ENCODE measurements around the gene UBR4.

Gene UBR4

DNA sequence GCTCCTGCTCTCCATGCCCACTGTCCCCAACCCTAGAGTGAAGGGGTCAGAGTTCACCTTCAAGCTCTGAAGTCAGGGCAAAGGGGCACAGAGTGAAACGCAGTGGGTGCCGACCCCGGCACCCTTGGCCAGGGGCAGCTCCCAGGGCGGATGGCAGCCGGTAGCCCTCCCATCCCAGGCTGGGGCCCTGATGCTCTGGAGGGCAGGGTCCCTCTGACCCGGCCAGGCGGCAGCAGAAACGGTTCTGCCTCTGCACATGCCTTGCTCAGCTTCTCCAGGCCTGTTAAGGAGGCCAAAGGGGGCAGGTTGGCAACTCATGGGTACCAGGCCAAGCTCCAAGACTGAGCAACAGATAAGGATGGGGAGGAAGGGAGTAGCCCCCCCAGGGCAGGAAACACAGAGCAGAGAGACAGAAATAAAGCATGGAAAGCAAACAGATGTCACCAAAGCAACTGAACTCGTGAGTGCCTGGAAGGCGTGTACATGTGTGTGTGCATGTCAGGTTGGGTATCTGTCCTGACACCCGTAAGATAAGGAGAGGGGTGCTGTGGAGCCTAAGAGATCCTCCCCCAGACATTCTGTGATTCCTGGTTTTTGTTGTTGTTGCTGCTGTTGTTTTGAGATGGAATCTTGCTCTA, 141.3 kb downstream of the UBR4 start:
- DNase-seq: no peak

DNA sequence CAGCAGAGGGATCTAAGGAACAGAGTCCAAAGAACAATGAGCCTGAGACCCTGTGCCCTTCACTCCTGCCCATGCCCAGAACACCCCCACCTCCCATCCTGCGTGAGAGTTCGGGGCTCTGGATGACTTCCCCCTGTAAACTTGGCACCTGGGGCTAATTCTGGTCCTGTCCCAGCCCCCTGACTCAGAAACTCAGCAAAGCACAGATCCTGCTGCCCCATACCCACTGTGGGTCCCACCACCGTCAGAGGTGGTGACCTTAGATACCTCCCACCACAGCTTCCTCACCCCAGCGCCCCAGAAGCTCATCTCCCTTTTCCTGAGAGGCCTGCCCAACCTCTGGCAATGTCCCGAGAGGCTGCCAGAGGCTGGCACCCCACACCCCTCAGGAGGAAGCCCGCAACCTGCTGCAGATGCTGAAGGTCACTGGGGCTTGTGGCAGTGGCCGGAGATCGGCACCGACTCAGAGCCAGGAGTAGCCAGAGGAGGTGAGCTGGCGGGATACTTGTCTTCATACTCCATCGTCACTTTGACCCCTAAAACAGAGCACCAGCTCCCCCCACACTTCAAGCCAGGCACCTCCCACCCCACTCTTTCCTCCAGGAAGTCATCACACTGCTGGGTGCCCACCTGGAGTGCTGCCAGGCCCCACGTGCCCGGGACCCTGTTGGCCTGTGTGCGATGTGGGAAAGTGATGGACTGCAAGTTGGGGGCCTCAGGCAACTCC, 142.0 kb downstream of the UBR4 start:
- DNase-seq: no peak

DNA sequence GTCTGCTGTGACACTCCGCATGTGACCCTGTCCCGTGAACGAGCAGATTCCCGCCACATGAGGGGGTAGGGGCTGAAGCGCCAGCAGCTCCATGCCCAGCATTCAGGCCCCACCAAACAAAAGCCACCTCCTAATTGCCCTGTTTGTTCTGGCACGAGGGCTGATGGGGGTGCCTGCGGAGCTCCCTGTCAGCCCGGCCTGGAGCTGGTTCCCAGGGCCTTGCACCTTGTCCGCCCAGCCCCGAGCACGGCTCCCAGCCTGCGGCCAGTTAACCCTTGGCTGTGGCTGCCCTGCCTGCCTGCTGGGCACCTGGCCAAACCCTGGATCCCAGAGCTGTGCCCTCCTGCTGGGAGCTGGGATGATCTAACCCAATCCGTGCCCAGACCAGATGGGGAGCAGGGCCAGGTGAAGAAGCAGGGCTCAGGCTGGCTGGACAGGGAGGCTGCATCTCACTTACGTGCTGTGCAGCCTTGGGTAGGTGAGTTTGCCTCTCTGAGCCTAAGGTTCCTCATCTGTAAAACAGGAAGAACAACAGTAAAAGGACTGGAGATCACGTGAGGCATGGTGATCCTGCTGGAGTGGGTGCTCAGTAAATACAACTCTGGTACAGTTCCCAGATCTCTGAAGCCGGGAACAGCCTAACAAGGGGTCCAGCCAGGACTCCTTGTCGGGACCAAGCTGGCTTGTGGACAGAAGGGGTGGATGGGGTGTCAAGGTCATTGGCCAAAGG, 142.7 kb downstream of the UBR4 start:
- no peak for DNase-seq

DNA sequence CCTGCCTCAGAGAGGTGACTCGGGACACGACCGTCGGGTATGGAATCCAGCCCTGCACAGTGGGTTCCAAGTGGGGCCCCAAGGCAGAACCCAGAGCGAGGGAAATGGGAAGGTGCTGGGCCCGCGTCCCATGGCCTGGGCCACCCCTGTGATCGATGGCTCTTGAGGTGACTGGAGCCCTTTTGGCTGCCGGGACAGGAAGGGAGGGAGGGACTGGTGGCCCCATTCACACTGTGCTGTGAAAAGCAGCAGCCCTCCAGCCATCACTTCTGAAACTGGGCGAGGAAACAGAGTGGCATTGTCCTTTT, 143.2 kb downstream of the UBR4 start:
- DNase-seq: no peak

DNA sequence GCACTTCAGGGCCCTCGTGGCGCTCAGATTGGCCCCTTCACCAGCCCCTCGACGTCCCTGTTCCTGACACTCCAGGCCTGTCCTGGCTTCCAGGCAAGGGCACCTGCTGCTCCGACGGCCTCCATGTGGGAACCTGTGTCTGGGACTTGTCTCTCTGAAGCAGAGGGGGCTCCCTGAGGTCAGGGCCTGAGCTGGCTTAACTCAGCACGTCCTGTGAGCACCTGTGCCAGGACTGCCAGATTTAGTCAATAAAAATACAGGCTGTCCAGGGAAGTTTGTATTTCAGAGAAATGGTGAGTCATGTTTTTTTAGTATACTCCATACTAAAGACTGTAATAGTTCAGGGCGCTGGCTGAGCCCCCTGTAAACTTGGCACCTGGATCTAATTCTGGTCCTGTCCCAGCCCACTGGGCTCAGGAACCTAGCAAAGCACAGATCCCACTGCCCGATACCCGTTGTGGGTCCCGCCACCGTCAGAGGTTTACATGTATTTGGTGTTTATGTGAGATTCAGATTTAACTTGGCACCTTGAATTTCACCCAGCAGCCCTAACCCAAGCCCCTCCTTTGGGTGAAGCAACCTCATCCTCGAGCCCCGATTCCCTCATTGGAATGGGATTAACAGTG, 143.7 kb downstream of the UBR4 start:
- DNase-seq: no peak

DNA sequence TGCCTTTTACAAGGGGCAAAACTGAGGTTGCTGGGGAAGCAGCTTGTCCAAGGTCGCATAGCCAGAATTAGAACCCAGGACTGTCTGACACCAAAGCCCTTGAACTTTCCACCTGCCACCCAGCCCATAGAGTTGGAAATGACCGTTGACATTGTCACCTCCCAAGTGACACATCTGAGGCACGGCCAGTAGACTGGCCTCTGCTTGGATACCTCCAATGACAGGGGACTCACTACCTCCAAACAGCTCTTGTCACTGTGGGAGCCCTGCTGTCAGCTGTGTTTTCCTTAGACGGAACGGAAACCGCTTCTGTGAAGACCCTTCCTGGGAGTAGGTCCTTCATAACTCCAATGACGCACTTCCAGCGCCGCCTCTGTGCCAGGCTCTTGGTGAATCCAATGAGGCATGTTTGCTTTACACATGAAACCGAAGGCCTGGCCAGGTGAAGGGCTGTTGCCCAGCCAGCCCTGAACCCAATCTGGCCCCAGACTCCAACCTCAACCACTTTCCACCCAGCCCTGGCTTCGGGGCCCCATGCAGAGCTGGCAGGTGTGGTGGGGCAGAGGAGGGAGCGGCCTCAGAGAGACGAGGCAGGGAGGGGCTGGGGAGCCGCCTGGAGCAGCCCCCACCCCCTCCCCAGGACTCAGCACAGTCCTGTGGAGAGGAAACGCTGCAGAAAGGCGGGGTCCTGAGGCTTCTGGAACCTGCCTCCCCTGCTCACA, 144.4 kb downstream of the UBR4 start:
- peak; percentile 87 for DNase-seq

DNA sequence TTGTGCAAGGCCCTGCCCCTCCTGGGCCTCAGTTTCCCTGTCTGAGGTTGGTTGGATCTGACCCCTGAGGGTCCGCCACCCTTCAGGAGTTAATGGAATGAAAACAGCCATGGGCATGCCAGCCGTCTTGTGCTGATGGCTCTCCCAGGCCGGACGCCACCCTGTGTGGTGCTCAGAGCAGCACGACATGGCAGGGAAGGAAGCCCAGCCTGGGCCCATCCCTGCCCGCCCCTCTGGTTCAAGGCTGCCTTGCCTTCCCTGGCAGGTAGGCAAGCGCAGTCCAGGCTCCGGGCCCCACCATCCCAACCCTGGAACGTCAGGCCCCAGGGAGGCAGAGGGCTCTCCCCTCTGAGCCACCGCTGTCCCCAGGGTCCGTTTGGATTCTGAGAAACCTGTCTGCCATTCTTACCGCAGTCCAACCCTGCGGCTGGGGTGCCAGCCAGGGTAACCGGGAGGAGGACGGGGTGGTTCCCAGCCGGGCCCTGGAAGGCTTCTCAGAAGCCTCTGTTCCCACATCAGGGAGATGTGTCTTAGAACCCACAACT, 145.1 kb downstream of the UBR4 start:
- DNase-seq: no peak

DNA sequence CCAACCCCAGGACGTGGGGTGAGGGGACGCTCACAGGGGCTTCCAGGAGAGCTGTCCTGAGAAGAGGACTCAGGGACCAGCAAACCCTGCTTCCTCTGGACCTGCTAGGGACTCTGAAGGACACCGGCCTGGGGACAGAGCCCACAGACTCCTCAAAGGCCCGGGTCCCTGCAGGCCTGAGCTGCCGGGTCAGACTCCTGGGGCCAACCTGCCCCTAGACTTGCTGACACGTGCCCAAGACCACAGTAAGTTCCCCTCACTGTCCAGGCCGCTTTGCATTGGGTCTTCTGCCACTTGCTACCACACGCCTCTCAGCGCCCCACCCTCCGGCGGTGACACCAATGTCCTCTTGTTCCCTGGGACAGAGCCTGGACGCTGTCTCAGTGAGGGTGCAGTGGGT, 146.9 kb downstream of the UBR4 start:
- no peak for DNase-seq

DNA sequence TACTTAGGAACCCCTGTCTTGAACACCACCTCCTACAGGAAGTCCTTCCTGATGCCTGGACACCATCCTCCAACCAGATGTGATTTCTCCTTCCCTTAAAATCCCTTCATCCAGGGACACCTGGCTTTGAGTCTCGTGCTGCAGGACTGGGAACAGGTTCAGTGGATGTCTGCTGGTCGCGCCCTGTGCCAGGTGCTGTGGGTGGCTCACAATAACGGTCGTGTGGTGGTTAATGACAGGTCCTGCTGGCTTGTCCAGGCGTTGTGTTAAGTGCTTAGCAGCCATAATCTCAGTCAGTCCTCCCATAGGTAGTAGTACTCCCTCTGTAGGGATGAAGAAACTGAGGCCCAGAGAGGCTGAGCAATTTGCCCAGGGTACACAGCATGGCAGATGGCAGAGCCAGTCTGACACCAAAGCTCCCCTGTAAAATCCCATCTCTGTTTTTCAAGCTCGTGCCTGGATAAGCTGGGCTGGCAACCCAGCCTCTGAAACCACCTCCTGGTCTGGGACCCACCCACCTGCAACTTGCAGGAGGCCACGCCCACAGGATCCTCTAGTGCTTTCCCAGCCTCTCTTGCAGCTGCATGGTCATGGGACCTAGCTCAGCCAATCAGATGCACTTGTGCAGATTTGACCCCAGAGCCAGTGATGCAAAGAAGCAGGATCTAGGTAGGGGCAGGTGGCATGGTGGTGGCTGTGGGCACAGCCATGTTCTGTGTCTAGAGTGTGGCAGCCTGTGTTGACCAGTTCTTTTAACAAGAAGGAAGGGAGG, 147.6 kb downstream of the UBR4 start:
- DNase-seq: peak; percentile 64

DNA sequence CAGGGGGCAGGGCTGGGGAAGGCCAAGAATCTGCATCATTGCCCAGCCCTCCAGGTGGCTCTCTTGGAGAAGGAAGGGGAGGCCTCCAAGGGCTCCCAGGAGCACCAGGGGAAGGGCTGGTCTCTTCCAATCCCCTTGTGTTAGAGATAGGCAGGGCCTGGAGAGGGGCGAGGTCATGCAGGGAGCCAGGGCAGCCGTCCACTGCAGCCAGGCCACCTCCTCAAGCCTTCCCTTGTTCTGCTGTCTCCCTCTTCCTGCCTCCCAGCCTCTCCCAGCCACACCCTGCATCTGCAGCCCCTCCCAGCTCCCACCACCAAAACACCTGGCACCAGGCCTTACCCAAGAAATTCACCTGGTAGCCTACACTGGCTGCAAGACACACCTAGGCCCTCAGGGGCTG, 148.3 kb downstream of the UBR4 start:
- no peak for DNase-seq

DNA sequence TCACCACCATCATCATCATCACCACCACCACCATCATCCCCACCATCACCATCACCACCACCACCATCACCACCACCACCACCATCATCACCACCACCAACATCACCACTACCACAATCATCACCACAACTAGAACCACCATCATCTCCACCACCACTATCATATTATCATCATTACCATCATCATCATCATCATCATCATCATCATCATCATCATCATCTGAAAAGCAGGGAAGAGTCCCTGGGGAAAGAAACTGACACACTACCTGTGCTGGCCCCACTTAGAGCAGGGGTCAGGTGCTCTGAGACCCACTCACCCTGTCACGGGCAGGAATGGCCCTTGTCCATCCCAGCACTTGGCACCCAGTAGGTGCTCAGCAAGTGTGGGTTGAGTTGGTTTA, 148.7 kb downstream of the UBR4 start:
- DNase-seq: no peak

DNA sequence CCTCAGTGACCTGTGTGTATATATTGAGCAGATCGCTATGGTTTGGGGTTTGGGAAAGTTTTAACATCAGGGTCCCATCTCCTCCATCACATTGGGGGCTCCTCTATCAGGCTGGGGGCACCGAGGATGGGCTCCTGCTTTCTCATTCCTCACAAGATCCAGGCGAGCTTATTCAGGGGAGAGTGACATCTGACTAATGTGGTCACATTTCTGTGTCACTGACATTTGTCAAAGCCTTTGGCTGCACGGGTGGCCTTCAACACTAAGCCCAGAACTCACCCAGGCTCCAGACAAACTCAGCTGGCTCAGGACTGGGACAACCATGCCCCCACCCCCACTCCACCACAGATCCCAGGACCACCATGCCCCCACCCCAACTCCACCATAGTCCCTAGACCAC, 150.3 kb downstream of the UBR4 start:
- no peak for DNase-seq

DNA sequence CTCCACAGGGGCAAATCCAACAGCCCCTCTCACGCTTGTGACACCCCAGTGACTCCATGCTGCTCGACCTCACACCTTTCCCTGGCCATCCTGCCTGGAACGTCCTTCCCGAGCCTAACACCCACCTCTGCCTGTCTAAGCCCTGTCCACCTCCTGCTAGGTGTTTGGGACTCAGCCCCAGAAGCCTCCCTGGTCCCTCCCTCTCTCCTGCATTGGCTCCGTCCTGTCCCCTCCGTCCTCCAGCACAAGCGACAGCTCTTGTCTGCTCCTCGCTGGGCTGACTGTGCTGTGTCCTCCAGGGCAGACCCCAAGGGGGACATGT, 151.6 kb downstream of the UBR4 start:
- no peak for DNase-seq

DNA sequence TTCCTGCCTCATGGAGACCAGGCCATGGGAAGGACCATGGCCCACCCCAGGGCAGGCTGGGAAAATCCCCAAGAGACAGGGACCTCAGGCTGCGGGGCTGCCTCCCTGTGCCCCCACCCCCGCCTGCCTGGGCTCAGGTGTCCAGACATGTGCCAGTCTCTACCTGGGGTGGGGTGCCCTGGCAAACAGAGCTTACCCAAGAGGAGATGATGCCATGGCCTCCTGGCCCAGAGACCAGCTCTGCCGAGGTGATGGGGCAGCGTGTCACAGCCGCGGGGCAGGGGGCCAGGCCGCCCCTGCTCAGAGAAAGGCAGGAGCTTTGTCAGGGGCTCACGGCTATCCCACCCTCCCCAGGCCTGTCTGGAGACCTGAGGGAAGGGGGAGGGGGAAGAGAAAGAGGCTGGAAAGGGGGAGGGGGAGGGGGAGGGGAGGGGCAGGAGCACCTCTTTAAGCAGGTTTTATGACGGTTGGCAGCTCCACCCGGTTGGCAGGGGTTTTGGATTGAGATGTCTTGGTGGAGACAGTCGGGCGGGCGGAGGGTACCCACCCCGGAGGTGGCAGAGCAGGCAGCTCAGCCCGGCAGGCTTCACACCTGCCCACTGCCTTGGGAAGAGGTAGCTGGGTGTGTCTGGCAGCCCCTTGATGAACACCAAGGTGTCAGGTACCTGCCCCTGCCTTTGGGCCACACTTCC, 152.1 kb downstream of the UBR4 start:
- DNase-seq: no peak

DNA sequence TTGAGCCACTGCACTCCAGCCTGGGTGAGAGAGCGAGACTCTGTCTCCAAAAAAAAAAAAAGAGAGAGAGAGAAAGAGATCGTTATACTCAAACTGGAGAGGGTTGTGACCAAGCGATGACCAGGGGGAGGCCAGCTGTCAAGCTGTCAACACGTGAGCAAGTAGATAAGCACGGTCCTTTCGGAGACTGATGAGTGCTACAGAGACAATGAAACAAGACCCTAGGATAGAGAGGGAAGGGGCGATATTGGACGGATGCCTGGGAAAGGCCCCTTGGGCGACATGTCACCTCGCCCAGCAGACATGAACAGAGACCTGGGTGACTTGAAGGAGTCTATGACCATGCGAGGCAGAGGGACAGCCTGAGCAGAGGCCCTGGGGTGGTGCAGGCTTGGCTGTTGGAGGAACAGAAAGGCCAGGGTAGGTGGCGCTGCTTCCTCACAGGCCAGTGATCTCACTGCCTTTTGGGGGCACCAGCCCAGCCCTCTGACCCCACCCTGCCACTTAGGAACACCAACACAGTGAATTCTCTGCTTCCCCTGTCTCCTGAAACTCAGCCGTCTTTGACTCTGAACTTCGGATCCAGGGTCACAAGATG, 152.8 kb downstream of the UBR4 start:
- DNase-seq: no peak

DNA sequence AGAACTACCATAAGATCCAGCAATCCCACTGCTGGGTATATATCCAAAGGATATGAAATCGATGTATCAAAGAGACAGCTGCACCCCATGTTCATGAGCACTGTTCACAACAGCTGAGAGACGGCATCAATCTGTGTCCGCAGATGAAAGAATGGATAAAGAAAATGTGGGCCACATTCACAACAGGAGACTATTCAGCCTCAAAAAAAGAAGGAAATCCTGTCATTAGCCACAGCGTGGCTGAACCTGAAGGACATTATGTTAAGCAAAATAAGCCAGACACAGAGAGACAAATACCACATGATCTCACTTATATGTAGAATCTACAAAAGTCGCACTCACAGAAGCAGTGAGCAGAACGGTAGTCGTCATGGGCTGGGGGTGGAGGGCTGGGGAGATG, 154.4 kb downstream of the UBR4 start:
- no peak for DNase-seq

DNA sequence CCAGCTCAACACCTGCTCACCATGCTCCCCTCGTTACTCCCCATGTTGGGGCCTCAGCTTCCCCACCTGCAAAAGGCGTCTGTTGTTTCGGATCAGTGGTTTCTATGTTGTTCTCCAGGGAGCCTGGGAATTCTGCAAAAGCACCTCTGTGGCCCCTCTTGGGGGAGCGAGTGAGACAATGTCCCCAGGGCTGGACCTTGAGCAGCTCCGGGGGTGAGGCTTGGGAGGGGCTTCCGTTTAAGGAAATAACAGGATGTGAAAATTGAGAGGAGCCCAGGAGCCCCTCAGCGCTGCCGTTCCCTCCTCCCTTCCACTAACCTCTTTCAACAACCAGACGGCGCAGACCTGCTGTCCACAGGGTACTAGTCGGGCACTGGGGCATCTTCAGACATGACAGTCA, 155.1 kb downstream of the UBR4 start:
- no peak for DNase-seq

DNA sequence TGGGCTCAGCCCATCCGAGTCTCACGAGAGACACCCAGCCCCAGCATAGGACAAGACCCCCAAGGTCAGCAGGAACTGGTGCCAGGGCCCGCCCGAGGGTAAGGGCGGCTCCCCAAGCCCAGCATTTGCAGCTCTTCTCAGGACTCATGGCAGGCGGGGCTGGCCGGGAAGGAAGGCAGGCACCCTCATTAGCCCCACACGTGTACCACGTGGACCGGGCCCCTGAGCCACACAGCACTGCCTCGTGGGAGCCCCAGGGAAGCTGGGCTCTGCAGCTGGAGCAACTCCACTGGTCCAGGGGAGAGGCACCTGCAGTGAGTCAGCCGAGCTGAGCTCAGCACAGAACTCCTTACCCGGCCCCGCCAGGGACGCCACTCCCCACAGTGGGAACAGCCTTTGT, 155.8 kb downstream of the UBR4 start:
- no peak for DNase-seq

DNA sequence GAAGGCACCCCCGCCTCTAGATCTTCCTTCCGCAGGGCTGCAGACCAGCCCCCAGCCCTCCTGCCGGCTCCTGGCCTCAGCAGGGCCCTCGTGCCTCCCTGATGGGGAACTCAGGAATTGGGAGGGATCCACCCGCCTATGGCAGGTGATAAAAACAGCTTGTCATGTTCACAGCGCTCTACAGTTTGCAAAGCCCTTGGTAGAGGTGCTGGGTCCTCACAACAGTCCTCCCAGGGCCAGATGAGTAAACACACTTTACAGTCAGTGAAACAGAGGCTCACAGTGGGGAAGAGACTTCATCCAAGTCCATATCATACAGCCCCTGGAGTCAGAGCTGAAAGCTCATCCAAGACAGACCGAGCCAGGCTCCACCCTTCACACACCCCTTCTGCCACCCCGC, 156.6 kb downstream of the UBR4 start:
- DNase-seq: peak; percentile 58

DNA sequence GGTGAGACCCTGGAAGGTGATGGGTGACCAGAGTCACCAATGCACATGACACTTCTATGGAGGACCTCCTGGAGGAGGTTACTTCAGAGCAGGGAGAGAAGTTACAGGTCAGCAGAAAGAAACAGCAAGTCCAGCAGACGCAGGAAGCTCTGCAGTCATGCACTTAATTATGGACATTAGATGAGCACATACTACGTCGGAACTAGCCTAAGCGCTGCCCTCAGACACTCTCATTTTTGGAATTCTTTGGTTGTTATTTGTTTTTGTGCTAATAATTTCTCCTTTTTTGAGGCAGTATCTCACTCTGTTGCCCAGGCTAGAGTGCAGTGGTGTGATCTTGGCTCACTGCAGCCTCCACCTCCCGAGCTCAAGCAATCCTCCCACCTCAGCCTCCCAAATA, 160.3 kb downstream of the UBR4 start:
- DNase-seq: no peak

DNA sequence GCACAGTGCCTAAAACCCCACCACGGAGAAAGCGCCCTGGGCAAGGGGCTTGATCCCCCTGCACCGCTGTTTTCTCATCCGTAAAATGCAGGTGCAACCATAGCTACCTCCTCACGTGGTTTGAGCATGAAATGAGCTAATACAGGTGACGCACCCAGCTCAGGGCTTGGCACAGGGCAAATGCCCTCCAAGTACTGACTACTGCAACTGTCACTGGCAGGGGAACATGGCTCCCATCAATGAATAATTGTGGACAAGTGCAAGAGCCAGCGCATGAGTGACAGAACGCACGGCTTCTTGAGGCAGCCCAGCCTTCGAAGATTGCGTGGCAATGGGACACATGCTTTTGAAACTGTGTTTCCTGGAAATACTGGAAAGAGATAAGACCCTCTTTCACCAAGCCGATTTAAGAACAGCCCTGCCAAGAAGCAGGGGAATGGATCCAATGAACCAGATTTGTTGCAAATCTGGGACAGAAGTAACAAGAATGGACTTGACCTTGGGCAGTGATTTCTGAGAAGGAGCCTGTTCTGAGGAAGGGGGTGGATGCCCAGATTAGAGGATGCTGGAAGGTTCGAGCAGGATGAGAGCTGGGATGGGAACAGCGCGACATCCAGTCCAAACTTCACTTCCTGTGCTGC, 160.8 kb downstream of the UBR4 start:
- no peak for DNase-seq
